GM18526 (cell line): ENCODE data around the gene GRIPAP1.

ENCODE experiments used
- POLR2A ChIP-seq: IDR thresholded peaks from 3 replicates; pipeline ENCODE4 v1.6.1; 2011; ENCODE audit not compliant: insufficient read length; ENCODE audit errors: extremely low read depth

The GRIPAP1 gene

GRCh38 chrX:49019050-49019449 lies 17.0 kb upstream of the GRIPAP1 start:
- TF ChIP-seq POLR2A: no peak

GRCh38 chrX:49003696-49004095 lies 1.6 kb upstream of the GRIPAP1 start:
- TF ChIP-seq POLR2A: no peak

- no peak for TF ChIP-seq POLR2A
Observed at GRCh38 chrX:49001521-49002090, 458 bp downstream of the GRIPAP1 start.

- TF ChIP-seq POLR2A: no peak
Observed at GRCh38 chrX:49000636-49001035, 1.4 kb downstream of the GRIPAP1 start.

GRCh38 chrX:48999030-48999429 lies 3.0 kb downstream of the GRIPAP1 start:
- TF ChIP-seq POLR2A: no peak

GRCh38 chrX:48998391-48998790 lies 3.7 kb downstream of the GRIPAP1 start:
- no peak for TF ChIP-seq POLR2A

GRCh38 chrX:48997865-48998264 lies 4.2 kb downstream of the GRIPAP1 start:
- TF ChIP-seq POLR2A: no peak

- TF ChIP-seq POLR2A: no peak
Observed at GRCh38 chrX:48997455-48997854, 4.6 kb downstream of the GRIPAP1 start.

GRCh38 chrX:48996969-48997368 lies 5.1 kb downstream of the GRIPAP1 start:
- TF ChIP-seq POLR2A: no peak

GRCh38 chrX:48992341-48992740 lies 9.7 kb downstream of the GRIPAP1 start:
- TF ChIP-seq POLR2A: no peak

- TF ChIP-seq POLR2A: no peak
Observed at GRCh38 chrX:48989483-48989882, 12.6 kb downstream of the GRIPAP1 start.

GRCh38 chrX:48983896-48984295 lies 18.2 kb downstream of the GRIPAP1 start:
- TF ChIP-seq POLR2A: no peak

- no peak for TF ChIP-seq POLR2A
Observed at GRCh38 chrX:48983081-48983480, 19.0 kb downstream of the GRIPAP1 start.

GRCh38 chrX:48981178-48981577 lies 20.9 kb downstream of the GRIPAP1 start:
- no peak for TF ChIP-seq POLR2A

- no peak for TF ChIP-seq POLR2A
Observed at GRCh38 chrX:48978226-48978625, 23.8 kb downstream of the GRIPAP1 start.

- no peak for TF ChIP-seq POLR2A
Observed at GRCh38 chrX:48976086-48976485, 26.0 kb downstream of the GRIPAP1 start.

- no peak for TF ChIP-seq POLR2A
Observed at GRCh38 chrX:48975541-48975940, 26.5 kb downstream of the GRIPAP1 start.
